Activated naive CD4-positive, alpha-beta T cell treated with anti-CD3 and anti-CD28 coated beads, Interleukin-2, amount 10 ng/mL, durations not matched to agents 7 days and 5 days (primary cell): ENCODE data around the gene EDEM2.
A peak's percentile ranks its signal among the peaks of the same experiment; 100 is the strongest.
"Not testable (repeated sequence)": the region's sequence is repeated elsewhere in the genome, so short reads cannot be mapped to it uniquely, and the experiment has no call there.

Experiments
- CTCF ChIA-PET: fragments of 350-600 bp; sonication (Branson Sonifier 250); formaldehyde crosslinking; loops from one replicate; lab custom pipeline; 2021; ENCODE audit warnings: antibody characterized with exemption; lab: Charles Lee
- DNase-seq: peaks from one replicate; pipeline ENCODE4 v3.0.0-alpha.2; 2020
- H3K27ac Mint-ChIP-seq: one replicate; pipeline ENCODE4 v1.8.0; 2021; ENCODE audit warnings: mild to moderate bottlenecking, moderate library complexity, mixed read lengths
- H3K27me3 Mint-ChIP-seq: one replicate; pipeline ENCODE4 v1.8.0; 2021; ENCODE audit warnings: mild to moderate bottlenecking, mixed read lengths
- H3K36me3 Mint-ChIP-seq: one replicate; pipeline ENCODE4 v1.8.0; 2021; ENCODE audit warnings: mixed read lengths
- H3K4me1 Mint-ChIP-seq: one replicate; pipeline ENCODE4 v1.8.0; 2021; ENCODE audit warnings: mixed read lengths
- H3K4me3 Mint-ChIP-seq: one replicate; pipeline ENCODE4 v1.8.0; 2021; ENCODE audit warnings: mild to moderate bottlenecking, moderate library complexity, mixed read lengths
- H3K9me3 Mint-ChIP-seq: one replicate; pipeline ENCODE4 v1.8.0; 2021; ENCODE audit warnings: mixed read lengths

Gene EDEM2

GRCh38 chr20:35125753-35126152, 21.4 kb downstream of the EDEM2 start:
- Mint-ChIP-seq H3K36me3 (peaks cover 45% of the 10 kb centered on the region), H3K27ac (no peak overlapping the region), H3K4me3 (no peak overlapping the region), H3K27me3 (no peaks in the 10 kb centered on the region), H3K9me3 (no peaks in the 10 kb centered on the region), H3K4me1 (no peaks in the 10 kb centered on the region)
- CTCF ChIA-PET = interaction anchor here (1.1 kb wide), 1 partner anchor 19 kb away, joined by 3 read pairs; no protein-coding TSS in a partner anchor
- no peak for DNase-seq

- CTCF ChIA-PET = interaction anchor here (0.7 kb wide), 1 partner anchor 627 kb away, joined by 3 read pairs; no protein-coding TSS in a partner anchor
- Mint-ChIP-seq H3K36me3 (peaks cover 57% of the 10 kb centered on the region), H3K27ac (peak overlapping the region; percentile 28), H3K9me3 (no peaks in the 10 kb centered on the region), H3K27me3 (no peaks in the 10 kb centered on the region), H3K4me3 (no peak overlapping the region), H3K4me1 (no peaks in the 10 kb centered on the region)
- DNase-seq = no peak
Observed at GRCh38 chr20:35122756-35123405, 24.3 kb downstream of the EDEM2 start.

- Mint-ChIP-seq H3K4me1 (no peaks in the 10 kb centered on the region), H3K27me3 (no peaks in the 10 kb centered on the region), H3K27ac (no peak overlapping the region), H3K4me3 (no peak overlapping the region), H3K9me3 (no peaks in the 10 kb centered on the region), H3K36me3 (peaks cover 60% of the 10 kb centered on the region)
- DNase-seq = no peak
- CTCF ChIA-PET = interaction anchor here (1.0 kb wide), 1 partner anchor 351 kb away, joined by 3 read pairs; no protein-coding TSS in a partner anchor
Observed at GRCh38 chr20:35121186-35121585, 25.9 kb downstream of the EDEM2 start.

DNA sequence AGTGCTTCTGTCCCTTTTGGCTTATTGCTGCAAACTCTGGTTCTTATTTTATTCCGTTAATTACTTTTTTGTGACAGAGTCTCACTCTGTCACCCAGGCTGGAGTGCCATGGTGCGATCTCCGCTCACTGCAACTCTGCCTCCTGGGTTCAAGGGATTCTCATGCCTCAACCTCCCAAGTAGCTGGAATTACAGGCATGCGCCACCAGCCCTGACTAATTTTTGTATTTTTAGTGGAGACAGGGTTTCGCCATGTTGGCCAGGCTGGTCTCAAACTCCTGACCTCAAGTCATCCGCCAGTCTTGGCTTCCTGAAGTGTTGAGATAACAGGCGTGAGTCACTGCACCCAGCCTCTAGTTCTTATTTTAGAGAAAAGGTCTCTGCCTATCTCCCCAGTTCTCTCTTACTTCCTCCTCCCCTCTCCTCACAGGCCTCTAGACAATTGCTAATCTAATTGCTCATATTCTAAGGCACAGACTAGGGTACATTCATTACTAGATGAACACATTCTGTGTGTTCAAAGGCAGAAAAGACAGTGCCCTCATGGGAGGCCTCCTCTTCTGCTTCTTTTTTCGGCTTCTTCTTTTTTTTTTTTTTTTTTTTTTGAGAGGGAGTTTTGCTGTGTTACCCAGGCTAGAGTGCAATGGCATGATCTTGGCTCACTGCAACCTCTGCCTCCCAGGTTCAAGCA, 27.0 kb downstream of the EDEM2 start:
- no peak for DNase-seq
- Mint-ChIP-seq H3K9me3 (no peaks in the 10 kb centered on the region), H3K27me3 (no peaks in the 10 kb centered on the region), H3K36me3 (peaks cover 62% of the 10 kb centered on the region), H3K27ac (no peak overlapping the region), H3K4me3 (no peak overlapping the region), H3K4me1 (no peaks in the 10 kb centered on the region)
- CTCF ChIA-PET = interaction anchor here (0.6 kb wide), 1 partner anchor 24 kb away, joined by 3 read pairs; no protein-coding TSS in a partner anchor

DNA sequence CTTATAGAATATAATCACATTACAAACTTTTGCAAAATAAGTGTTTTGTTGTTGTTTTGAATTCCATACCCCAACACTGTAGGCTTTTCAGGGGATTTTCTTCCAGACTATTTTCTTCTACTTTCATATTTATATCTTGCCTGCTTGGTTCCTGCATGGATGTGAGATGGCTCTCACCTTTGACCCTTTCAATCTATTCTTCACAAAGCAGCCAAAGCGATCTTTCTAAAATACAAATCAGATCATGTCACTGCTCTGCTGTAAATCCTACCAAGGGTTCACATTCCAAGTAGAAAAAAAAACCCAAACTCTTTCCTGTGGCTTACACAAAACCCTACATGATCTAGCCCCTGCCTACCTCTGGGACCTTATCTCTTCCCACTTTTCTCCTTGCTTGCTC, 29.5 kb downstream of the EDEM2 start:
- no peak overlapping the region for H3K4me3 Mint-ChIP-seq
- no peak for DNase-seq
- H3K36me3 Mint-ChIP-seq = peaks cover 49% of the 10 kb centered on the region
- no peaks in the 10 kb centered on the region for H3K9me3 Mint-ChIP-seq
- no peaks in the 10 kb centered on the region for H3K4me1 Mint-ChIP-seq
- CTCF ChIA-PET = no interaction called here
- H3K27ac Mint-ChIP-seq = no peak overlapping the region
- no peaks in the 10 kb centered on the region for H3K27me3 Mint-ChIP-seq

DNA sequence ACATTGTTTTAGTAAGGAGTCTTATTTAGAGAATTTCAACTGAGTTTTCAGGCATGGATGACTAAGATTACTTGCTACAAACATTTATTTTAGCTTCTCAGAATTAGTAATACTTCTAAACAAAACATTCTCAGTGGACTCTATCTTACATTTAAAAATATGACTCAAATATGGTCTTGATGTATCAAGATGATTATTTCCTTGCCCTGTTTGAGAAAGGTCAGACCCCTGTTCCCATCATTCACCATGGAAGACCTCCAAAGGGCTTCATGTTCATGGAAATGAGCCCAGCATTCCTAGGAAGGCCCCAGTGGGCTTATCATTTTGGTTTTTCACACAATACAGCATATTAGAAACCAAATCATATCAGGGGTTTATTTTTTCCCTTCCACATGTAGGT, 29.9 kb downstream of the EDEM2 start:
- DNase-seq = no peak
- Mint-ChIP-seq H3K27me3 (no peaks in the 10 kb centered on the region), H3K36me3 (peaks cover 48% of the 10 kb centered on the region), H3K9me3 (no peaks in the 10 kb centered on the region), H3K4me3 (no peak overlapping the region), H3K4me1 (no peaks in the 10 kb centered on the region), H3K27ac (no peak overlapping the region)
- CTCF ChIA-PET = interaction anchor here (1.3 kb wide), 1 partner anchor 21 kb away, joined by 7 read pairs; no protein-coding TSS in a partner anchor

GRCh38 chr20:35116258-35116657, 30.9 kb downstream of the EDEM2 start:
- Mint-ChIP-seq H3K27ac (peak overlapping the region; percentile 64), H3K36me3 (peaks cover 41% of the 10 kb centered on the region), H3K4me3 (no peak overlapping the region), H3K4me1 (no peaks in the 10 kb centered on the region), H3K27me3 (no peaks in the 10 kb centered on the region), H3K9me3 (no peaks in the 10 kb centered on the region)
- DNase-seq = no peak
- CTCF ChIA-PET = interaction anchor here (0.7 to 1.3 kb wide), 2 partner anchors 20 to 191 kb away, joined by 6 to 7 read pairs; no protein-coding TSS in a partner anchor

DNA sequence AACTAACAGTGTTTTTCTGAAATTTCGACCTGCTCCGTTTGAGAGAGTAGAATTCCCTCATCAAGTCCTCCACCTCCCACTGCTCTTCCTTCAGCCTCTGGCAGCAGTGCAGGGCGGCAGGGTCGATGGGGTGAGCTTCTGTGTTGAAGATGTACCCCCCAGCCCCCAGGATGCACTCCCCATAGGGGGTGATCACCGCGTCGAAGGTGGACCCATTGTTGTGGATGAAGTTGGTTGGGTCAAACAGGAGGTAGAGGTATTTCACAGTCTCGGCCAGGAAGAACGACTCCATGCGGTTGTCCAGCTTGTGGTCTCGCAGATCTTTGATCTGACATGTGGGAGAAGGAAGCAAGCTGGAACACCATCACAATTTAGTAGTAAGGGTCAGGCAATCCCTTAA, 31.5 kb downstream of the EDEM2 start:
- Mint-ChIP-seq H3K4me1 (no peaks in the 10 kb centered on the region), H3K36me3 (peaks cover 39% of the 10 kb centered on the region), H3K27me3 (no peaks in the 10 kb centered on the region), H3K27ac (peak overlapping the region; percentile 46), H3K9me3 (no peaks in the 10 kb centered on the region), H3K4me3 (no peak overlapping the region)
- CTCF ChIA-PET = no interaction called here
- no peak for DNase-seq

- CTCF ChIA-PET, H3K4me1 Mint-ChIP-seq, H3K27ac Mint-ChIP-seq, H3K9me3 Mint-ChIP-seq, H3K27me3 Mint-ChIP-seq, DNase-seq, H3K4me3 Mint-ChIP-seq: not testable (repeated sequence)
- peaks cover 24% of the 10 kb centered on the region for H3K36me3 Mint-ChIP-seq
Observed at GRCh38 chr20:35112276-35112675, 34.9 kb downstream of the EDEM2 start.

DNA sequence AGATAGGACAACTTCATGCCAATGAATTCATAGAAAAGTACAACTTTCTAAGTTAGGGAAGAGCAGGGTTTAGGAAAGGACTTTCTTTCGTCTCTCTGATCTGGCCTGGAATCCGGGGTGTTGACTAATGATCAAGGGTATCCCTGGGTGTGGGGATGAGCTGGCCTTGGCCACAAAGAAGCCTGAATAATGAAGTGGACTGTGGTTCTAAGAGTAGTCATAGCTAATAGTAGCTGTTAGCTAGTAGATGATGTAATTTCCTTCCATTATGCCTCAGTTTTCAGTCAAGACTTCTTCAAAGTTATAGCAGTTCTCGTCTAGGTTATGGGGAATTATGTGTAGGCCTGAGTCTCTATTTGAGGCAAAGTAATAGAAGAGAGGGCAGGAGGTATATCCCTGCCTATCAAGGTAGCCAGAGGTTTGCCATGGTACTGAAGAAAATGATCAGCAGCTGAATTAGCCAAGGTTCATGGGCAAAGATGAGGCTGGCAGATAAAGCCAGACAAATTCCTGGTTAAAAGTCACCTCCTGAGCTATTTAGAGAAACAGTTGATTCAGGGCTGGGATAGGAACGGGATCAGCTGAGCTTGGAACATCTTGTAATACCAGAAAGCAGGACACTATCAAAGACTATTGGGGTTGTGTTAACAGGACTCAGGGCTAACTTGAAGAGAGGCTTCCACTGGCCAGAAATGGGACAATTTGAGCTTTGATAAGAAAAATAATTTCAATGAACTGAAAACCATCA, 35.8 kb downstream of the EDEM2 start:
- H3K4me3 Mint-ChIP-seq = no peak overlapping the region
- H3K27me3 Mint-ChIP-seq = no peaks in the 10 kb centered on the region
- CTCF ChIA-PET = interaction anchor here (0.6 kb wide), 1 partner anchor 15 kb away, joined by 3 read pairs; no protein-coding TSS in a partner anchor
- H3K4me1 Mint-ChIP-seq = no peaks in the 10 kb centered on the region
- H3K9me3 Mint-ChIP-seq = no peaks in the 10 kb centered on the region
- no peak overlapping the region for H3K27ac Mint-ChIP-seq
- DNase-seq = no peak
- peaks cover 20% of the 10 kb centered on the region for H3K36me3 Mint-ChIP-seq

DNA sequence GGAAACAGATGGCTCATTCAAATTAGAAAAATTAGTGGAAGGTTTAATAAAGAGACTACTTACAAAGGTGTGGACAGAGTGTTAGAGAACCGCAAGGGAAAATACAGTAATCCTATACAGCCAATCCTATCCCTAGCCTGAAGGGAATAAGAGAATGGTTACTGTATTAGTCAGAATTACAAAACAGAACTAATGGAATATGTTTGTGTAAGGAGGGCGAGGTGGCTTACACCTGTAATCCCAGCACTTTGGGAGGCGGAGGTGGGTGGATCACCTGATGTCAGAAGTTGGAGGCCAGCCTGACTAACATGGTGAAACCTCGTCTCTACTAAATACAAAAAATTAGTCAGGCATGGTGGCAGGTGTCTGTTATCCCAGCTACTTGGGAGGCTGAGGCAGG, 38.2 kb downstream of the EDEM2 start:
- CTCF ChIA-PET = no interaction called here

DNA sequence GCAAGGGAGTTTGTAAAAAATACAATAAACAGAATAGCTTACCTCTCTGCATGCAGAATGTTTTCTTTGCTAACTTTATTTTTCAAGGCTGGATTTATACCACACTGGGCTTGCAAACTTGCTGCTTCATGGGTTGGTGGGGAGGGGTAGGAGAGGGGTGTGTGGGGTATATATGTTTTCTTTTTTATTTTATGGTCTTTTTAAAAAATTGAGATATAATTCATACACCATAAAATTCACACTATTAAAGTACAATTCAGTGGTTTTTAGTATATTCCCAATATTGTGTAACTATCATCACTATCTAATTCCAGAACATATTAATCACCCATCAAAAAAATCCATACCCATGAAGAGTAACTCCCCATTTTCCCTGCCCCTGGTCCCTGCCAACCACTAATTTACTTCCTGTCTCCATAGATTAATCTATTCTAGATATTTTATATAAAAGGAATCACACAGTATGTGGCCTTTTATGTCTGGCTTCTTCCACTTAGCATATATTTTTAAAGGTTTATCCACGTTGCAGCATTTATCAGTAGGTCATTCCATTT, 40.2 kb downstream of the EDEM2 start:
- H3K4me1 Mint-ChIP-seq = no peaks in the 10 kb centered on the region
- H3K4me3 Mint-ChIP-seq = no peak overlapping the region
- peaks cover 6% of the 10 kb centered on the region for H3K36me3 Mint-ChIP-seq
- no peaks in the 10 kb centered on the region for H3K9me3 Mint-ChIP-seq
- H3K27me3 Mint-ChIP-seq = peaks cover 3% of the 10 kb centered on the region
- H3K27ac Mint-ChIP-seq = no peak overlapping the region
- no peak for DNase-seq
- CTCF ChIA-PET = interaction anchor here (1.0 kb wide), 1 partner anchor 10 kb away, joined by 3 read pairs; no protein-coding TSS in a partner anchor

More for the DNA sequence above, 38.2 kb downstream of the EDEM2 start:
- peaks cover 6% of the 10 kb centered on the region for H3K36me3 Mint-ChIP-seq
- H3K4me1 Mint-ChIP-seq = no peaks in the 10 kb centered on the region
- H3K27me3 Mint-ChIP-seq = no peaks in the 10 kb centered on the region
- no peak overlapping the region for H3K4me3 Mint-ChIP-seq
- no peaks in the 10 kb centered on the region for H3K9me3 Mint-ChIP-seq
- DNase-seq = no peak
- no peak overlapping the region for H3K27ac Mint-ChIP-seq

DNA sequence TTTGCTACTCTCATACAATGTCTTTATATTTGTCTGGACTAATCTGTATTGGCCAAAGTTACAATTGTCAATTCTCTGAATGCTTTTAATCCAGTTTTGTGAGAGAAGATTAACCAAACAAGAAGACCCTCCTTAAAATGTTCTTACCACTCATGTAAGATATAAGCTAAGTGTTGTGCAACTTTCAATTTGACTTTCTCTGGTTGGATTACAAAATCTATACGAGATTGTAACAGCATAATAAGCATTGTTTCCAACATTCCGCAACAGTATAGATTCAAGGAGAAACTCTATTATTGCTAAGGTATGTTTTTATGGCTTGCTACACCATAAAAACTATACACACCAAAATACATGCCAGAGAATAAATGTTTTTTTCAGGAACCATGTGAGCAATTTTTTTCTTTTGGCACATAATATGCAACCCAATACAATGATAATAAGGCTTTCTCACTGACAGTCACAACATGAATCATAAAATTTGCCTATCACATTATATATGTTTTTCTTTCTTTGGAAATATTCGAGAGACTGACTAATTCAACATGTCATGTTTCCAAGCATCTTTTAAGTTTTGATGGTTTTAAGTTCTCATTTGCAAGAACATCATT, 42.3 kb downstream of the EDEM2 start:
- Mint-ChIP-seq H3K27me3 (peaks cover 3% of the 10 kb centered on the region), H3K4me3 (no peak overlapping the region), H3K4me1 (no peaks in the 10 kb centered on the region), H3K36me3 (no peaks in the 10 kb centered on the region), H3K9me3 (no peaks in the 10 kb centered on the region), H3K27ac (peak overlapping the region; percentile 19)
- no peak for DNase-seq
- CTCF ChIA-PET = interaction anchor here (0.6 kb wide), 1 partner anchor 10 kb away, joined by 4 read pairs; no protein-coding TSS in a partner anchor
